WTC11 (cell line): Measurements from ENCODE around the gene LEFTY2. TPM values are rescaled to one million over a fixed set of nuclear protein-coding genes. Genes with fewer than 3 reads are reported as not detected.
A peak's percentile ranks its signal among the peaks of the same experiment; 100 is the strongest.

Experiments
- ATAC-seq: fragments of 200-7000 bp; cut with Tn5 transposase; 2 replicates; pipeline ENCODE4 v1.10.0; 2021; ENCODE audit warnings: mild to moderate bottlenecking, moderate library complexity
- CTCF ChIA-PET: fragments of 300-600 bp; sonication (Branson Sonifier 250); formaldehyde crosslinking; loops from one replicate; lab custom pipeline; 2021; ENCODE audit warnings: antibody characterized with exemption; lab: Charles Lee
- POLR2A ChIA-PET: fragments of 350-600 bp; sonication (Branson Sonifier 250); formaldehyde crosslinking; loops from one replicate; lab custom pipeline; 2021; ENCODE audit warnings: antibody characterized with exemption; lab: Charles Lee
- DNase-seq: peaks from one replicate; pipeline ENCODE4 v3.0.0; 2021; ENCODE audit warnings: low spot score
- H3K27ac Mint-ChIP-seq: 2 replicates; pipeline ENCODE4 v1.8.0; 2021; ENCODE audit warnings: mixed read lengths
- H3K27me3 Mint-ChIP-seq: 2 replicates; pipeline ENCODE4 v1.8.0; 2021; ENCODE audit warnings: low read depth, mild to moderate bottlenecking, moderate library complexity, mixed read lengths
- H3K36me3 Mint-ChIP-seq: 2 replicates; pipeline ENCODE4 v1.8.0; 2021; ENCODE audit warnings: mixed read lengths
- H3K4me1 Mint-ChIP-seq: 2 replicates; pipeline ENCODE4 v1.8.0; 2022; ENCODE audit warnings: mixed read lengths
- H3K4me3 Mint-ChIP-seq: 2 replicates; pipeline ENCODE4 v1.8.0; 2021; ENCODE audit warnings: mild to moderate bottlenecking, moderate library complexity, mixed read lengths
- H3K9me3 Mint-ChIP-seq: 2 replicates; pipeline ENCODE4 v1.8.0; 2021; ENCODE audit warnings: mixed read lengths
- ETV6 ChIP-seq: sonication (generic); formaldehyde crosslinking; IDR thresholded peaks from 2 replicates; pipeline ENCODE4 v1.8.1; 2022; ENCODE audit warnings: mild to moderate bottlenecking, missing genetic modification reagents
- FOXJ3 ChIP-seq: sonication (generic); formaldehyde crosslinking; IDR thresholded peaks from 2 replicates; pipeline ENCODE4 v1.9.0; 2021; ENCODE audit warnings: missing genetic modification reagents, mild to moderate bottlenecking, borderline replicate concordance
- FOXP1 ChIP-seq: sonication (generic); formaldehyde crosslinking; IDR thresholded peaks from 2 replicates; pipeline ENCODE4 v1.8.0; 2022; ENCODE audit warnings: missing genetic modification reagents, mild to moderate bottlenecking, moderate library complexity, borderline replicate concordance
- GRHL2 ChIP-seq: fragments of 250-450 bp; sonication (Bioruptor Pico); IDR thresholded peaks from 2 replicates; pipeline ENCODE4 v1.8.0; 2022; ENCODE audit warnings: mild to moderate bottlenecking, moderate library complexity; ENCODE audit not compliant: insufficient replicate concordance, severe bottlenecking
- NFE2L1 ChIP-seq: sonication (generic); formaldehyde crosslinking; IDR thresholded peaks from 2 replicates; pipeline ENCODE4 v1.8.1; 2023; ENCODE audit warnings: missing genetic modification reagents
- NR2C2 ChIP-seq: sonication (generic); formaldehyde crosslinking; IDR thresholded peaks from 2 replicates; pipeline ENCODE4 v1.8.0; 2022; ENCODE audit warnings: mild to moderate bottlenecking, missing genetic modification reagents
- TEAD4 ChIP-seq: sonication (generic); formaldehyde crosslinking; IDR thresholded peaks from 2 replicates; pipeline ENCODE4 v1.8.0; 2022; ENCODE audit warnings: mild to moderate bottlenecking, missing genetic modification reagents
- TP53 ChIP-seq: sonication (generic); formaldehyde crosslinking; IDR thresholded peaks from 2 replicates; pipeline ENCODE4 v1.8.1; 2023; ENCODE audit warnings: mild to moderate bottlenecking, missing genetic modification reagents
- ZNF121 ChIP-seq: sonication (generic); formaldehyde crosslinking; IDR thresholded peaks from 2 replicates; pipeline ENCODE4 v1.8.0; 2023; ENCODE audit warnings: missing genetic modification reagents
- ZNF232 ChIP-seq: sonication (generic); formaldehyde crosslinking; IDR thresholded peaks from 2 replicates; pipeline ENCODE4 v1.8.0; 2022; ENCODE audit warnings: mild to moderate bottlenecking, missing genetic modification reagents
- ZNF396 ChIP-seq: fragments of 250-450 bp; sonication (Bioruptor Pico); IDR thresholded peaks from 2 replicates; pipeline ENCODE4 v1.8.0; 2021; ENCODE audit warnings: mild to moderate bottlenecking, moderate library complexity, borderline replicate concordance
- ZNF416 ChIP-seq: fragments of 250-450 bp; sonication (Bioruptor Pico); IDR thresholded peaks from 2 replicates; pipeline ENCODE4 v1.9.0; 2021; ENCODE audit warnings: mild to moderate bottlenecking, inconsistent platforms
- total RNA-seq: library from RNA; stranded (reverse); gene quantifications from 3 replicates; pipeline ENCODE4 v1.2.3, GENCODE V29; 2021
- TF ChIP-seq, protein P1 (sequence below): fragments of 250-450 bp; sonication (Bioruptor Pico); conservative IDR thresholded peaks from 2 replicates; pipeline ENCODE4 v1.9.0; 2021; ENCODE audit warnings: mild to moderate bottlenecking
- TF ChIP-seq, protein P2 (sequence below): sonication (generic); formaldehyde crosslinking; IDR thresholded peaks from 2 replicates; pipeline ENCODE4 v1.8.0; 2022; ENCODE audit warnings: mild to moderate bottlenecking, missing genetic modification reagents
- TF ChIP-seq, protein P3 (sequence below): fragments of 250-450 bp; sonication (Bioruptor Pico); IDR thresholded peaks from 2 replicates; pipeline ENCODE4 v1.8.0; 2021; ENCODE audit warnings: mild to moderate bottlenecking
- TF ChIP-seq, protein P4 (sequence below): fragments of 250-450 bp; sonication (Bioruptor Pico); IDR thresholded peaks from 2 replicates; pipeline ENCODE4 v1.9.0; 2021; ENCODE audit warnings: mild to moderate bottlenecking, borderline replicate concordance
- TF ChIP-seq, protein P5 (sequence below): sonication (generic); formaldehyde crosslinking; IDR thresholded peaks from 2 replicates; pipeline ENCODE4 v1.8.0; 2022; ENCODE audit warnings: mild to moderate bottlenecking, missing genetic modification reagents
- TF ChIP-seq, protein P6 (sequence below): fragments of 250-450 bp; sonication (Bioruptor Pico); IDR thresholded peaks from 2 replicates; pipeline ENCODE4 v1.9.0; 2021; ENCODE audit warnings: moderate library complexity, mild to moderate bottlenecking, inconsistent platforms, borderline replicate concordance
- TF ChIP-seq, protein P7 (sequence below): sonication (generic); formaldehyde crosslinking; IDR thresholded peaks from 2 replicates; pipeline ENCODE4 v1.8.1; 2023; ENCODE audit warnings: mild to moderate bottlenecking, missing genetic modification reagents
- TF ChIP-seq, protein P8 (sequence below): sonication (generic); formaldehyde crosslinking; conservative IDR thresholded peaks from 2 replicates; pipeline ENCODE4 v1.8.1; 2023; ENCODE audit warnings: mild to moderate bottlenecking, low read depth, missing genetic modification reagents, moderate library complexity

Gene LEFTY2
- total RNA-seq, 1 experiment from 2014 or later: 15.5 TPM

DNA sequence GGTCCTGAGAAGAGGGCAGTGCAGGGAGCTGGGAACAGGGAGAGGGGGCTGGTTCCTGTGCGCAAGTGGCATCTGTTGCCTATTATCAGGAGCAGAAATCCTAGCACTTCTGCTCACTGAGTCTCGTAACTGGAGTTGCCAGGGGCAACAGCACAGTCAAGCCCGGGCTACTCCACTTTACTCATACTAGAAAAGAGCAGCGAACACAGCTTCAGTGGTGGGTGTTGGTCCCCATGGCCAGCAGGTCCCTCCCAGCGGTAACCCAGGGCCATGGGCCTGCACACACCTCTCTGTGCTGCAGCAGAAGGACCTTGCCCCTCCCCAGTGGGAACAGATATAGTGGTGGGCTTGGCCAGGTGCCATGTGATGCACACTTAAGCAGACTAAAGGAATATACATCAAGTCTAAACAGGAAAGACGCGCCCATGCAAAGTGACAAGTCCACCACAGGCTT is 25.5 kb downstream of the LEFTY2 start (continued):
- TF ChIP-seq, protein P1, sequence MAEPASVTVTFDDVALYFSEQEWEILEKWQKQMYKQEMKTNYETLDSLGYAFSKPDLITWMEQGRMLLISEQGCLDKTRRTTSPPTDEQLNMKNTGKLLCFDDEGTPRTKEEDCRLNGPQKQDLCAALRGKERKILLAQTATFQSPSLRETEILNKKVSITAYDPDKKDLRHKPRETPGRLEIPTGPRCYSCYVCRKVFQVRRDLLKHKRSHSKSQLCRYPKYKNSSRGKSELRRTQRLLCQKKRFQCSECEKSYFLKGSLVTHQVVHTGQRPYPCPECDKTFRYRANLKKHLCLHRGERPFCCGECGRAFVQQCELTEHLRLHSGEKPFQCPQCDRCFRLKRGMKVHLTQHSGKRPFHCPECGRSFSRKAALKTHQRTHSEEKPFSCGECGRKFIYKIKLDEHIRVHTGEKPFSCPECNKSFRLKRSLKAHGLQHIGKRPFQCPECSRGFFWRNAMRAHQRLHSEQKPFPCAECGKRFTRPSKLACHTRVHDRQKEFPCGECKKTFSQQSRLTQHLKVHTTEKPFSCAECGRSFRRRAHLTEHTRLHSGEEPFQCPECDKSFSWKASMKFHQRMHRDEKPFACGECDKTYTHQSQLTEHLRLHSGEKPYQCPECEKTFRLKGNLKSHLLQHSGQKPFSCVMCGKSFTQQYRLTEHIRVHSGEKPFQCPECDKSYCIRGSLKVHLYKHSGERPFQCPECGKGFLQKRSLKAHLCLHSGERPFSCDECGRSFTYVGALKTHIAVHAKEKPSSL (CRISPR knock-in tag): no peak
- TF ChIP-seq, protein P2, sequence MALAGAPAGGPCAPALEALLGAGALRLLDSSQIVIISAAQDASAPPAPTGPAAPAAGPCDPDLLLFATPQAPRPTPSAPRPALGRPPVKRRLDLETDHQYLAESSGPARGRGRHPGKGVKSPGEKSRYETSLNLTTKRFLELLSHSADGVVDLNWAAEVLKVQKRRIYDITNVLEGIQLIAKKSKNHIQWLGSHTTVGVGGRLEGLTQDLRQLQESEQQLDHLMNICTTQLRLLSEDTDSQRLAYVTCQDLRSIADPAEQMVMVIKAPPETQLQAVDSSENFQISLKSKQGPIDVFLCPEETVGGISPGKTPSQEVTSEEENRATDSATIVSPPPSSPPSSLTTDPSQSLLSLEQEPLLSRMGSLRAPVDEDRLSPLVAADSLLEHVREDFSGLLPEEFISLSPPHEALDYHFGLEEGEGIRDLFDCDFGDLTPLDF (CRISPR knock-in tag): no peak
- TF ChIP-seq NR2C2 (no peak), GRHL2 (no peak), ZNF232 (CRISPR knock-in tag) (no peak), FOXP1 (CRISPR knock-in tag) (no peak), ETV6 (CRISPR knock-in tag) (no peak)
- TF ChIP-seq, protein P3, sequence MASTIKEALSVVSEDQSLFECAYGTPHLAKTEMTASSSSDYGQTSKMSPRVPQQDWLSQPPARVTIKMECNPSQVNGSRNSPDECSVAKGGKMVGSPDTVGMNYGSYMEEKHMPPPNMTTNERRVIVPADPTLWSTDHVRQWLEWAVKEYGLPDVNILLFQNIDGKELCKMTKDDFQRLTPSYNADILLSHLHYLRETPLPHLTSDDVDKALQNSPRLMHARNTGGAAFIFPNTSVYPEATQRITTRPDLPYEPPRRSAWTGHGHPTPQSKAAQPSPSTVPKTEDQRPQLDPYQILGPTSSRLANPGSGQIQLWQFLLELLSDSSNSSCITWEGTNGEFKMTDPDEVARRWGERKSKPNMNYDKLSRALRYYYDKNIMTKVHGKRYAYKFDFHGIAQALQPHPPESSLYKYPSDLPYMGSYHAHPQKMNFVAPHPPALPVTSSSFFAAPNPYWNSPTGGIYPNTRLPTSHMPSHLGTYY: no peak

DNA sequence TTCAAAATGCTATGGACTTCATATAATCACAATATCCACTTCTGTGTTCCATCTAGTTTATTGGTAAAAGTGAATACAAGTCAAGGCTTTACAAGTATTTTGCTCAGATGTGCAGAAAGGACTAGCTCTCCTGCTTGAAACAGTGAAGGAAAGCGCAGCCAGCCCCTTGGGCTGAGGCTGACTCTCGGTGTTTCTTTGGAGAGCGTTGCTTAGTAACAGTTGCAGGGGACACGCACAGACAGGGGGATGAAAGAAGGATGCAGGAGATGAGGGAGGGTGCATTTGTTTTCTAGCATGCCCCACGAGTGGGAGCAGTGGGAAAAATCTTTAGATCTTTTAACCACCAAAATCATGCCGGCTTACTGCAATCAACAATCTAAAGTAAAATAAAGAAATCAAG is 26.1 kb downstream of the LEFTY2 start:
- H3K4me1 Mint-ChIP-seq: peaks cover 28% of the 10 kb centered on the region
- no peak for ATAC-seq
- H3K9me3 Mint-ChIP-seq: no peaks in the 10 kb centered on the region
- H3K4me3 Mint-ChIP-seq: no peak overlapping the region
- POLR2A ChIA-PET: no interaction called here
- no peak for DNase-seq
- TF ChIP-seq FOXJ3 (CRISPR knock-in tag) (no peak), ZNF121 (CRISPR knock-in tag) (no peak), ZNF396 (CRISPR knock-in tag) (no peak), ZNF416 (no peak), TP53 (CRISPR knock-in tag) (no peak), NFE2L1 (CRISPR knock-in tag) (no peak), TEAD4 (no peak)
- TF ChIP-seq, protein P4, sequence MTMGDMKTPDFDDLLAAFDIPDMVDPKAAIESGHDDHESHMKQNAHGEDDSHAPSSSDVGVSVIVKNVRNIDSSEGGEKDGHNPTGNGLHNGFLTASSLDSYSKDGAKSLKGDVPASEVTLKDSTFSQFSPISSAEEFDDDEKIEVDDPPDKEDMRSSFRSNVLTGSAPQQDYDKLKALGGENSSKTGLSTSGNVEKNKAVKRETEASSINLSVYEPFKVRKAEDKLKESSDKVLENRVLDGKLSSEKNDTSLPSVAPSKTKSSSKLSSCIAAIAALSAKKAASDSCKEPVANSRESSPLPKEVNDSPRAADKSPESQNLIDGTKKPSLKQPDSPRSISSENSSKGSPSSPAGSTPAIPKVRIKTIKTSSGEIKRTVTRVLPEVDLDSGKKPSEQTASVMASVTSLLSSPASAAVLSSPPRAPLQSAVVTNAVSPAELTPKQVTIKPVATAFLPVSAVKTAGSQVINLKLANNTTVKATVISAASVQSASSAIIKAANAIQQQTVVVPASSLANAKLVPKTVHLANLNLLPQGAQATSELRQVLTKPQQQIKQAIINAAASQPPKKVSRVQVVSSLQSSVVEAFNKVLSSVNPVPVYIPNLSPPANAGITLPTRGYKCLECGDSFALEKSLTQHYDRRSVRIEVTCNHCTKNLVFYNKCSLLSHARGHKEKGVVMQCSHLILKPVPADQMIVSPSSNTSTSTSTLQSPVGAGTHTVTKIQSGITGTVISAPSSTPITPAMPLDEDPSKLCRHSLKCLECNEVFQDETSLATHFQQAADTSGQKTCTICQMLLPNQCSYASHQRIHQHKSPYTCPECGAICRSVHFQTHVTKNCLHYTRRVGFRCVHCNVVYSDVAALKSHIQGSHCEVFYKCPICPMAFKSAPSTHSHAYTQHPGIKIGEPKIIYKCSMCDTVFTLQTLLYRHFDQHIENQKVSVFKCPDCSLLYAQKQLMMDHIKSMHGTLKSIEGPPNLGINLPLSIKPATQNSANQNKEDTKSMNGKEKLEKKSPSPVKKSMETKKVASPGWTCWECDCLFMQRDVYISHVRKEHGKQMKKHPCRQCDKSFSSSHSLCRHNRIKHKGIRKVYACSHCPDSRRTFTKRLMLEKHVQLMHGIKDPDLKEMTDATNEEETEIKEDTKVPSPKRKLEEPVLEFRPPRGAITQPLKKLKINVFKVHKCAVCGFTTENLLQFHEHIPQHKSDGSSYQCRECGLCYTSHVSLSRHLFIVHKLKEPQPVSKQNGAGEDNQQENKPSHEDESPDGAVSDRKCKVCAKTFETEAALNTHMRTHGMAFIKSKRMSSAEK (CRISPR knock-in tag): no peak
- TF ChIP-seq, protein P5, sequence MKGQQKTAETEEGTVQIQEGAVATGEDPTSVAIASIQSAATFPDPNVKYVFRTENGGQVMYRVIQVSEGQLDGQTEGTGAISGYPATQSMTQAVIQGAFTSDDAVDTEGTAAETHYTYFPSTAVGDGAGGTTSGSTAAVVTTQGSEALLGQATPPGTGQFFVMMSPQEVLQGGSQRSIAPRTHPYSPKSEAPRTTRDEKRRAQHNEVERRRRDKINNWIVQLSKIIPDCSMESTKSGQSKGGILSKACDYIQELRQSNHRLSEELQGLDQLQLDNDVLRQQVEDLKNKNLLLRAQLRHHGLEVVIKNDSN (CRISPR knock-in tag): no peak
- TF ChIP-seq, protein P6, sequence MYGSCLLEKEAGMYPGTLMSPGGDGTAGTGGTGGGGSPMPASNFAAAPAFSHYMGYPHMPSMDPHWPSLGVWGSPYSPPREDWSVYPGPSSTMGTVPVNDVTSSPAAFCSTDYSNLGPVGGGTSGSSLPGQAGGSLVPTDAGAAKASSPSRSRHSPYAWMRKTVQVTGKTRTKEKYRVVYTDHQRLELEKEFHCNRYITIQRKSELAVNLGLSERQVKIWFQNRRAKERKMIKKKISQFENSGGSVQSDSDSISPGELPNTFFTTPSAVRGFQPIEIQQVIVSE (CRISPR knock-in tag): no peak
- TF ChIP-seq, protein P7, sequence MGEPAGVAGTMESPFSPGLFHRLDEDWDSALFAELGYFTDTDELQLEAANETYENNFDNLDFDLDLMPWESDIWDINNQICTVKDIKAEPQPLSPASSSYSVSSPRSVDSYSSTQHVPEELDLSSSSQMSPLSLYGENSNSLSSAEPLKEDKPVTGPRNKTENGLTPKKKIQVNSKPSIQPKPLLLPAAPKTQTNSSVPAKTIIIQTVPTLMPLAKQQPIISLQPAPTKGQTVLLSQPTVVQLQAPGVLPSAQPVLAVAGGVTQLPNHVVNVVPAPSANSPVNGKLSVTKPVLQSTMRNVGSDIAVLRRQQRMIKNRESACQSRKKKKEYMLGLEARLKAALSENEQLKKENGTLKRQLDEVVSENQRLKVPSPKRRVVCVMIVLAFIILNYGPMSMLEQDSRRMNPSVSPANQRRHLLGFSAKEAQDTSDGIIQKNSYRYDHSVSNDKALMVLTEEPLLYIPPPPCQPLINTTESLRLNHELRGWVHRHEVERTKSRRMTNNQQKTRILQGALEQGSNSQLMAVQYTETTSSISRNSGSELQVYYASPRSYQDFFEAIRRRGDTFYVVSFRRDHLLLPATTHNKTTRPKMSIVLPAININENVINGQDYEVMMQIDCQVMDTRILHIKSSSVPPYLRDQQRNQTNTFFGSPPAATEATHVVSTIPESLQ (CRISPR knock-in tag): no peak
- TF ChIP-seq, protein P8, sequence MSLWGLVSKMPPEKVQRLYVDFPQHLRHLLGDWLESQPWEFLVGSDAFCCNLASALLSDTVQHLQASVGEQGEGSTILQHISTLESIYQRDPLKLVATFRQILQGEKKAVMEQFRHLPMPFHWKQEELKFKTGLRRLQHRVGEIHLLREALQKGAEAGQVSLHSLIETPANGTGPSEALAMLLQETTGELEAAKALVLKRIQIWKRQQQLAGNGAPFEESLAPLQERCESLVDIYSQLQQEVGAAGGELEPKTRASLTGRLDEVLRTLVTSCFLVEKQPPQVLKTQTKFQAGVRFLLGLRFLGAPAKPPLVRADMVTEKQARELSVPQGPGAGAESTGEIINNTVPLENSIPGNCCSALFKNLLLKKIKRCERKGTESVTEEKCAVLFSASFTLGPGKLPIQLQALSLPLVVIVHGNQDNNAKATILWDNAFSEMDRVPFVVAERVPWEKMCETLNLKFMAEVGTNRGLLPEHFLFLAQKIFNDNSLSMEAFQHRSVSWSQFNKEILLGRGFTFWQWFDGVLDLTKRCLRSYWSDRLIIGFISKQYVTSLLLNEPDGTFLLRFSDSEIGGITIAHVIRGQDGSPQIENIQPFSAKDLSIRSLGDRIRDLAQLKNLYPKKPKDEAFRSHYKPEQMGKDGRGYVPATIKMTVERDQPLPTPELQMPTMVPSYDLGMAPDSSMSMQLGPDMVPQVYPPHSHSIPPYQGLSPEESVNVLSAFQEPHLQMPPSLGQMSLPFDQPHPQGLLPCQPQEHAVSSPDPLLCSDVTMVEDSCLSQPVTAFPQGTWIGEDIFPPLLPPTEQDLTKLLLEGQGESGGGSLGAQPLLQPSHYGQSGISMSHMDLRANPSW (CRISPR knock-in tag): no peak
- TF ChIP-seq, all 79 proteins: peak for 0
- Mint-ChIP-seq H3K27ac (0 out of 2 replicates have a peak overlapping the region, but pooled peaks have one; percentile 2), H3K27me3 (peaks cover 9% of the 10 kb centered on the region), H3K36me3 (peaks cover 24% of the 10 kb centered on the region)
- CTCF ChIA-PET: interaction anchor here (0.9 to 1.4 kb wide), 3 partner anchors 73 to 440 kb away, joined by 3 to 6 read pairs (median 3); no protein-coding TSS in a partner anchor
